Progenitor cell of endocrine pancreas (in vitro differentiated cells): ENCODE measurements around the gene HDAC6. TPM values are rescaled to one million over a fixed set of nuclear protein-coding genes. Genes with fewer than 3 reads are reported as not detected.
"Not testable (repeated sequence)": the region's sequence is repeated elsewhere in the genome, so short reads cannot be mapped to it uniquely, and the experiment has no call there.

Experiments
- DNase-seq: peaks from one replicate; pipeline ENCODE4 v3.0.0; 2021; ENCODE audit warnings: low spot score; ENCODE audit not compliant: unreplicated experiment
- H3K27ac Mint-ChIP-seq: 2 replicates; pipeline ENCODE4 v1.8.0; 2021; ENCODE audit warnings: mild to moderate bottlenecking, moderate library complexity, mixed read lengths
- H3K27me3 Mint-ChIP-seq: 2 replicates; pipeline ENCODE4 v1.8.0; 2021; ENCODE audit warnings: mixed read lengths
- H3K36me3 Mint-ChIP-seq: 2 replicates; pipeline ENCODE4 v1.8.0; 2022; ENCODE audit warnings: mixed read lengths; ENCODE audit not compliant: insufficient read depth
- H3K4me1 Mint-ChIP-seq: 2 replicates; pipeline ENCODE4 v1.8.0; 2021; ENCODE audit warnings: low read depth, mixed read lengths
- H3K4me3 Mint-ChIP-seq: 2 replicates; pipeline ENCODE4 v1.8.0; 2021; ENCODE audit warnings: low read depth, mild to moderate bottlenecking, moderate library complexity, mixed read lengths
- H3K9me3 Mint-ChIP-seq: 2 replicates; pipeline ENCODE4 v1.8.0; 2021; ENCODE audit warnings: low read depth, mixed read lengths
- total RNA-seq: library from RNA; stranded (reverse); gene quantifications from 2 replicates; pipeline ENCODE4 v1.2.1, GENCODE V29; 2021
- TF ChIP-seq, protein P1 (sequence below): fragments of 200-600 bp; sonication (generic); IDR thresholded peaks from one replicate; pipeline ENCODE4 v1.5.0; 2021; ENCODE audit warnings: antibody characterized with exemption, mild to moderate bottlenecking; ENCODE audit not compliant: unreplicated experiment

HDAC6 gene
- total RNA-seq, 1 donor from 2014 or later, result 261 TPM

DNA sequence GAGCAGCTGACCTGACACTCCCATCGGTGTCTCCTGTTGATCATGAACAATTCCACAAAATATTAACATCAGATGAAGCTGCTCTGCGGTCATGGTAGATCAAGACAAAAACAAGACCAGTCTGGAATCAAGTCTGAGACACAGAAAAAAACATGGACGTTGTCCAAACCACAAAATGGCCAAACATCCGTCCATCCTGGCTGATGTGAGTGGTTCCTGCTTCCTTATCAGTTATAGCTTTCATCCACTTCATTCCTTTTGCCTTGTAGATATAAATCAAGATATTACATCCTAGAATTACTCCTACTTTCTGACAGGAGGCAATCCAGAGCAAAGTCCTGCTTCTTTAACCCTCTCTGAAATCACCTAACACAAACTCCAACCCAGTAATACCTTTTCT lies 62.3 kb downstream of the HDAC6 start:
- Mint-ChIP-seq H3K27ac (no peak overlapping the region), H3K9me3 (peaks cover 9% of the 10 kb centered on the region), H3K4me3 (no peak overlapping the region), H3K4me1 (no peaks in the 10 kb centered on the region), H3K27me3 (no peaks in the 10 kb centered on the region), H3K36me3 (no peaks in the 10 kb centered on the region)
- TF ChIP-seq, protein P1, sequence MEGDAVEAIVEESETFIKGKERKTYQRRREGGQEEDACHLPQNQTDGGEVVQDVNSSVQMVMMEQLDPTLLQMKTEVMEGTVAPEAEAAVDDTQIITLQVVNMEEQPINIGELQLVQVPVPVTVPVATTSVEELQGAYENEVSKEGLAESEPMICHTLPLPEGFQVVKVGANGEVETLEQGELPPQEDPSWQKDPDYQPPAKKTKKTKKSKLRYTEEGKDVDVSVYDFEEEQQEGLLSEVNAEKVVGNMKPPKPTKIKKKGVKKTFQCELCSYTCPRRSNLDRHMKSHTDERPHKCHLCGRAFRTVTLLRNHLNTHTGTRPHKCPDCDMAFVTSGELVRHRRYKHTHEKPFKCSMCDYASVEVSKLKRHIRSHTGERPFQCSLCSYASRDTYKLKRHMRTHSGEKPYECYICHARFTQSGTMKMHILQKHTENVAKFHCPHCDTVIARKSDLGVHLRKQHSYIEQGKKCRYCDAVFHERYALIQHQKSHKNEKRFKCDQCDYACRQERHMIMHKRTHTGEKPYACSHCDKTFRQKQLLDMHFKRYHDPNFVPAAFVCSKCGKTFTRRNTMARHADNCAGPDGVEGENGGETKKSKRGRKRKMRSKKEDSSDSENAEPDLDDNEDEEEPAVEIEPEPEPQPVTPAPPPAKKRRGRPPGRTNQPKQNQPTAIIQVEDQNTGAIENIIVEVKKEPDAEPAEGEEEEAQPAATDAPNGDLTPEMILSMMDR, result no peak
- DNase-seq, result no peak

GRCh38 chrX:48872017-48872416 lies 70.2 kb downstream of the HDAC6 start:
- H3K36me3 Mint-ChIP-seq, result not testable (repeated sequence)

More at GRCh38 chrX:48872017-48872416, 70.2 kb downstream of the HDAC6 start:
- H3K4me3 Mint-ChIP-seq, DNase-seq, H3K27ac Mint-ChIP-seq, H3K27me3 Mint-ChIP-seq, H3K4me1 Mint-ChIP-seq: not testable (repeated sequence)
- H3K9me3 Mint-ChIP-seq, result peaks cover 13% of the 10 kb centered on the region

Other genes starting within 250 kb of the HDAC6 start
- 140 and 169 TPM in 2 replicates for gene RBM3, start 227.6 kb upstream of the HDAC6 start, total RNA-seq
- 103 and 112 TPM in 2 replicates for gene WDR13, start 204.6 kb upstream of the HDAC6 start, total RNA-seq
- 0.62 and 1.2 TPM in 2 replicates for gene WAS, start 118.3 kb upstream of the HDAC6 start, total RNA-seq
- 7.4 and 8.2 TPM in 2 replicates for gene SUV39H1, start 105.3 kb upstream of the HDAC6 start, total RNA-seq
- gene GLOD5, start 40.3 kb upstream of the HDAC6 start, total RNA-seq, result not detected in 2 replicates
- gene GATA1, start 15.5 kb upstream of the HDAC6 start, total RNA-seq, result not detected in 2 replicates
- gene ERAS, start 24.4 kb downstream of the HDAC6 start, total RNA-seq, result 0.31 TPM in 1 of 2 replicates, not detected in the other
- 55.4 and 58.3 TPM in 2 replicates for gene PCSK1N, start 33.5 kb downstream of the HDAC6 start, total RNA-seq
- gene TIMM17B, start 95.7 kb downstream of the HDAC6 start, total RNA-seq, result 68.1 and 73.8 TPM in 2 replicates
- 71.5 and 75.4 TPM in 2 replicates for gene PQBP1, start 95.9 kb downstream of the HDAC6 start, total RNA-seq
- 33.9 and 34.9 TPM in 2 replicates for gene SLC35A2, start 109.6 kb downstream of the HDAC6 start, total RNA-seq
- gene PIM2, start 117.0 kb downstream of the HDAC6 start, total RNA-seq, result 9.9 and 10.4 TPM in 2 replicates
- 52.5 and 53.3 TPM in 2 replicates for gene OTUD5, start 155.5 kb downstream of the HDAC6 start, total RNA-seq
- 8.0 and 8.2 TPM in 2 replicates for gene KCND1, start 169.8 kb downstream of the HDAC6 start, total RNA-seq
- gene GRIPAP1, start 200.2 kb downstream of the HDAC6 start, total RNA-seq, result 89.9 and 98.4 TPM in 2 replicates
- gene TFE3, start 241.3 kb downstream of the HDAC6 start, total RNA-seq, result 39.7 and 40.8 TPM in 2 replicates